A549 treated with RU486 at 1 μM for 4 hours (cell line): ENCODE measurements around the gene HIVEP2. TPM values are rescaled to one million over a fixed set of nuclear protein-coding genes. Genes with fewer than 3 reads are reported as not detected.

ENCODE experiments used
- total RNA-seq: library from RNA; stranded (reverse); fragments of 200-300 nt; extraction: Qiagen RNA extraction; gene quantifications from 5 replicates; pipeline ENCODE4 v1.2.3, GENCODE V29; 2022; ENCODE audit warnings: low read depth

The HIVEP2 gene, protein sequence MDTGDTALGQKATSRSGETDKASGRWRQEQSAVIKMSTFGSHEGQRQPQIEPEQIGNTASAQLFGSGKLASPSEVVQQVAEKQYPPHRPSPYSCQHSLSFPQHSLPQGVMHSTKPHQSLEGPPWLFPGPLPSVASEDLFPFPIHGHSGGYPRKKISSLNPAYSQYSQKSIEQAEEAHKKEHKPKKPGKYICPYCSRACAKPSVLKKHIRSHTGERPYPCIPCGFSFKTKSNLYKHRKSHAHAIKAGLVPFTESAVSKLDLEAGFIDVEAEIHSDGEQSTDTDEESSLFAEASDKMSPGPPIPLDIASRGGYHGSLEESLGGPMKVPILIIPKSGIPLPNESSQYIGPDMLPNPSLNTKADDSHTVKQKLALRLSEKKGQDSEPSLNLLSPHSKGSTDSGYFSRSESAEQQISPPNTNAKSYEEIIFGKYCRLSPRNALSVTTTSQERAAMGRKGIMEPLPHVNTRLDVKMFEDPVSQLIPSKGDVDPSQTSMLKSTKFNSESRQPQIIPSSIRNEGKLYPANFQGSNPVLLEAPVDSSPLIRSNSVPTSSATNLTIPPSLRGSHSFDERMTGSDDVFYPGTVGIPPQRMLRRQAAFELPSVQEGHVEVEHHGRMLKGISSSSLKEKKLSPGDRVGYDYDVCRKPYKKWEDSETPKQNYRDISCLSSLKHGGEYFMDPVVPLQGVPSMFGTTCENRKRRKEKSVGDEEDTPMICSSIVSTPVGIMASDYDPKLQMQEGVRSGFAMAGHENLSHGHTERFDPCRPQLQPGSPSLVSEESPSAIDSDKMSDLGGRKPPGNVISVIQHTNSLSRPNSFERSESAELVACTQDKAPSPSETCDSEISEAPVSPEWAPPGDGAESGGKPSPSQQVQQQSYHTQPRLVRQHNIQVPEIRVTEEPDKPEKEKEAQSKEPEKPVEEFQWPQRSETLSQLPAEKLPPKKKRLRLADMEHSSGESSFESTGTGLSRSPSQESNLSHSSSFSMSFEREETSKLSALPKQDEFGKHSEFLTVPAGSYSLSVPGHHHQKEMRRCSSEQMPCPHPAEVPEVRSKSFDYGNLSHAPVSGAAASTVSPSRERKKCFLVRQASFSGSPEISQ (N-terminal part only)
- total RNA-seq = 2.5 to 4.0 TPM (median 3.4 TPM) in 5 replicates

DNA sequence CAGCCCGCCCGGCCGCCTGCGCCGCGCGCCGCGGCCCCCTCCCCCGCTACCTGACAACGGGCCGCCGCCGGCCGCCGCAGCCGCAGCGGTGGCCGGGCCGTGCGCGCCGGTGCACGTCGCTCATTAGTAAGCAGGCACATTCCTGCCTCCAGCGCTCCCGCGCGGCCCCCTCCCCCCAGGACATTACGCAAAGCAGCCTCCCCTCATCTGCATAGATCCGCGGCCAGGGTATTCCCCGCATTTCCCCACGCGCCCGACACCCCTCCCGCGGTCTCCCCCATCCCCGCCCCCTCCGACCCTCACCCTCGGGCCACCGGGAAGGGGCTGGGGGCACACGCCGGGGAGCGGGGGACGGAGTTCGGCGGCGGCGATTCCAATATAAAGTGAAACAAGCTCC lies at the start of gene HIVEP2:
TSS of gene HIVEP2 (minus strand) at position 128 of the 397 bp plus-strand sequence. CDS start 170,438 bp downstream, outside the sequence.

Other genes with a start within 250 kb of the HIVEP2 start
- 22.3 to 29.6 TPM (median 25.2 TPM) in 5 replicates for gene AIG1, start 115.7 kb upstream of the HIVEP2 start, total RNA-seq